HEK293 (cell line): Measurements from ENCODE around the gene SAMD4B.

ENCODE experiments used
- EGR2 ChIP-seq: fragments of 450-650 bp; formaldehyde crosslinking; IDR thresholded peaks from 2 replicates; pipeline ENCODE4 v1.5.1; 2016; ENCODE audit warnings: low read depth, missing biosample characterization, missing genetic modification characterization
- KLF9 ChIP-seq: fragments of 450-650 bp; formaldehyde crosslinking; IDR thresholded peaks from 2 replicates; pipeline ENCODE4 v1.5.1; 2016; ENCODE audit warnings: missing biosample characterization, missing genetic modification characterization, low read depth
- MEIS1 ChIP-seq: sonication (generic); formaldehyde crosslinking; IDR thresholded peaks from 2 replicates; pipeline ENCODE4 v1.8.1; 2022; ENCODE audit warnings: missing genetic modification reagents, mild to moderate bottlenecking, borderline replicate concordance
- OVOL3 ChIP-seq: fragments of 450-650 bp; formaldehyde crosslinking; IDR thresholded peaks from 2 replicates; pipeline ENCODE4 v1.5.1; 2016; ENCODE audit warnings: missing biosample characterization, missing genetic modification characterization
- PRDM1 ChIP-seq: fragments of 450-650 bp; formaldehyde crosslinking; IDR thresholded peaks from 2 replicates; pipeline ENCODE4; 2016; ENCODE audit warnings: missing biosample characterization, missing genetic modification characterization
- ZBTB20 ChIP-seq: fragments of 450-650 bp; formaldehyde crosslinking; IDR thresholded peaks from 2 replicates; pipeline ENCODE4 v1.5.1; 2016; ENCODE audit warnings: missing biosample characterization, missing genetic modification characterization
- ZBTB48 ChIP-seq: fragments of 450-650 bp; formaldehyde crosslinking; IDR thresholded peaks from 2 replicates; pipeline ENCODE4 v1.5.1; 2016; ENCODE audit warnings: missing biosample characterization, missing genetic modification characterization
- ZBTB8A ChIP-seq: fragments of 450-650 bp; formaldehyde crosslinking; IDR thresholded peaks from 2 replicates; pipeline ENCODE4 v1.5.1; 2016; ENCODE audit warnings: missing biosample characterization, missing genetic modification characterization
- ZNF2 ChIP-seq: fragments of 450-650 bp; formaldehyde crosslinking; IDR thresholded peaks from 2 replicates; pipeline ENCODE4 v1.5.1; 2016; ENCODE audit warnings: missing biosample characterization, missing genetic modification characterization
- ZNF221 ChIP-seq: fragments of 450-650 bp; formaldehyde crosslinking; IDR thresholded peaks from 2 replicates; pipeline ENCODE4 v1.5.1; 2017; ENCODE audit warnings: missing biosample characterization, missing genetic modification characterization, borderline replicate concordance
- ZNF223 ChIP-seq: fragments of 450-650 bp; formaldehyde crosslinking; IDR thresholded peaks from 2 replicates; pipeline ENCODE4 v1.5.1; 2016; ENCODE audit warnings: missing biosample characterization, missing genetic modification characterization
- ZNF366 ChIP-seq: fragments of 450-650 bp; formaldehyde crosslinking; conservative IDR thresholded peaks from 2 replicates; pipeline ENCODE4 v1.5.1; 2016; ENCODE audit warnings: missing biosample characterization, missing genetic modification characterization
- ZNF544 ChIP-seq: fragments of 450-650 bp; formaldehyde crosslinking; IDR thresholded peaks from 2 replicates; pipeline ENCODE4 v1.5.0; 2017; ENCODE audit warnings: missing biosample characterization, missing genetic modification characterization
- ZNF561 ChIP-seq: fragments of 450-650 bp; IDR thresholded peaks from 2 replicates; pipeline ENCODE4 v1.5.1; 2018; ENCODE audit warnings: missing biosample characterization, missing genetic modification characterization, borderline replicate concordance
- ZNF571 ChIP-seq: fragments of 450-650 bp; formaldehyde crosslinking; IDR thresholded peaks from 2 replicates; pipeline ENCODE4 v1.5.0; 2017; ENCODE audit warnings: missing biosample characterization, missing genetic modification characterization
- ZNF600 ChIP-seq: fragments of 450-650 bp; formaldehyde crosslinking; IDR thresholded peaks from 2 replicates; pipeline ENCODE4 v1.5.1; 2016; ENCODE audit warnings: missing biosample characterization, missing genetic modification characterization
- ZNF610 ChIP-seq: fragments of 450-650 bp; formaldehyde crosslinking; IDR thresholded peaks from 2 replicates; pipeline ENCODE4 v1.5.1; 2016; ENCODE audit warnings: missing biosample characterization, missing genetic modification characterization, borderline replicate concordance
- ZNF623 ChIP-seq: fragments of 450-650 bp; formaldehyde crosslinking; IDR thresholded peaks from 2 replicates; pipeline ENCODE4 v1.5.1; 2016; ENCODE audit warnings: missing biosample characterization, missing genetic modification characterization
- ZNF629 ChIP-seq: fragments of 450-650 bp; formaldehyde crosslinking; IDR thresholded peaks from 2 replicates; pipeline ENCODE4 v1.5.1; 2017; ENCODE audit warnings: missing biosample characterization, missing genetic modification characterization
- ZNF654 ChIP-seq: fragments of 450-650 bp; formaldehyde crosslinking; IDR thresholded peaks from 2 replicates; pipeline ENCODE4 v1.5.1; 2016; ENCODE audit warnings: low read depth, missing biosample characterization, missing genetic modification characterization
- ZNF660 ChIP-seq: fragments of 450-650 bp; IDR thresholded peaks from 2 replicates; pipeline ENCODE4 v1.5.1; 2018; ENCODE audit warnings: missing biosample characterization, mild to moderate bottlenecking, missing genetic modification characterization
- ZNF76 ChIP-seq: fragments of 450-650 bp; formaldehyde crosslinking; IDR thresholded peaks from 2 replicates; pipeline ENCODE4; 2016; ENCODE audit warnings: low read depth, missing biosample characterization, missing genetic modification characterization, borderline replicate concordance
- TF ChIP-seq, protein P1 (sequence below): fragments of 450-650 bp; formaldehyde crosslinking; IDR thresholded peaks from 2 replicates; pipeline ENCODE4 v1.5.1; 2016; ENCODE audit warnings: missing biosample characterization, missing genetic modification characterization
- TF ChIP-seq, protein P2 (sequence below): fragments of 450-650 bp; formaldehyde crosslinking; conservative IDR thresholded peaks from 2 replicates; pipeline ENCODE4 v1.5.1; 2016; ENCODE audit warnings: low read depth, missing biosample characterization, missing genetic modification characterization
- TF ChIP-seq, protein P3 (sequence below): fragments of 450-650 bp; formaldehyde crosslinking; optimal IDR thresholded peaks from 2 replicates; pipeline ENCODE3; 2016; ENCODE audit warnings: missing biosample characterization, mild to moderate bottlenecking, missing genetic modification characterization
- TF ChIP-seq, protein P4 (sequence below): fragments of 450-650 bp; formaldehyde crosslinking; IDR thresholded peaks from 2 replicates; pipeline ENCODE4 v1.5.1; 2016; ENCODE audit warnings: missing biosample characterization, missing genetic modification characterization

Gene SAMD4B

DNA sequence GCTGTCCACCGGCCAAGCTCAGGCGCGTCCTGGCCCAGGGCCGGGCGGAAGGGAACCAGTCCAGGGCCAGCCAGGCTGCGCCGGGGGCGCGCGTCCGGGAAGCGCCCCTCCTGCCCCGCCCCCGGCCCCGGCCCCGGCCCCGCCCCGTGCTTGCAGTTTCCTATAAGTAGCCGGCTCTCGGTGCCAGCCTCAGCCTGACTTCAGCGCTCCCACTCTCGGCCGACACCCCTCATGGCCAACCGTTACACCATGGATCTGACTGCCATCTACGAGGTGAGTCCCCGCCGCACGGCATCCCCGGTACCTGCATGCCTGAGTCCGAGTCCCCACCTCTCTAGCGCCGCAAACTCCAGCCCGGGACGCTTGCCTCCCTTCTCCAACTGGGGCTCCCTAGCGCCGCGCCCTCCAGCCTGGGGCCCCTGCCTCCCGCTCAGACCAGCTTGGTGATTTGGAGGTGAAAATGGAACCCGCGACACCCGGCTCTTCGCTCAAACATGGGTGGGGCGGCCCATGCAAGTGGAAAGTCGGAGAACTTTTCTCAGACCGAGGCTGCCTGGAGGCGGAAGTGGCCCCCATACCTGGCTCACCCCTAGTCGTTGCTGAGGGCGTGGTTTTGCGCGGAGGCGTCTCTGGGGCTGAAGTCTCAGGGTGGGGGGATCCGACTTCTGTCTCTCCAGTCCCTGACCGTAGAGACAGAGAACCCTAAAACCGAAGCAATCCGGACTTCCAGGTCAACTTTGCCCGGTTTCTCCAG lies 64.6 kb downstream of the SAMD4B start, which contains the start of gene ZFP36 (continued):
- no peak for TF ChIP-seq ZNF571 (tag by site-specific recombination)
- TF ChIP-seq EGR2 (tag by site-specific recombination), result 0 out of 2 replicates have a peak, but pooled peaks have one; percentile 16
- no peak; the same call in 1 of the 2 replicates for TF ChIP-seq ZNF366 (tag by site-specific recombination)
- TF ChIP-seq KLF9 (tag by site-specific recombination), result peak; percentile 59
- TF ChIP-seq, protein P1, sequence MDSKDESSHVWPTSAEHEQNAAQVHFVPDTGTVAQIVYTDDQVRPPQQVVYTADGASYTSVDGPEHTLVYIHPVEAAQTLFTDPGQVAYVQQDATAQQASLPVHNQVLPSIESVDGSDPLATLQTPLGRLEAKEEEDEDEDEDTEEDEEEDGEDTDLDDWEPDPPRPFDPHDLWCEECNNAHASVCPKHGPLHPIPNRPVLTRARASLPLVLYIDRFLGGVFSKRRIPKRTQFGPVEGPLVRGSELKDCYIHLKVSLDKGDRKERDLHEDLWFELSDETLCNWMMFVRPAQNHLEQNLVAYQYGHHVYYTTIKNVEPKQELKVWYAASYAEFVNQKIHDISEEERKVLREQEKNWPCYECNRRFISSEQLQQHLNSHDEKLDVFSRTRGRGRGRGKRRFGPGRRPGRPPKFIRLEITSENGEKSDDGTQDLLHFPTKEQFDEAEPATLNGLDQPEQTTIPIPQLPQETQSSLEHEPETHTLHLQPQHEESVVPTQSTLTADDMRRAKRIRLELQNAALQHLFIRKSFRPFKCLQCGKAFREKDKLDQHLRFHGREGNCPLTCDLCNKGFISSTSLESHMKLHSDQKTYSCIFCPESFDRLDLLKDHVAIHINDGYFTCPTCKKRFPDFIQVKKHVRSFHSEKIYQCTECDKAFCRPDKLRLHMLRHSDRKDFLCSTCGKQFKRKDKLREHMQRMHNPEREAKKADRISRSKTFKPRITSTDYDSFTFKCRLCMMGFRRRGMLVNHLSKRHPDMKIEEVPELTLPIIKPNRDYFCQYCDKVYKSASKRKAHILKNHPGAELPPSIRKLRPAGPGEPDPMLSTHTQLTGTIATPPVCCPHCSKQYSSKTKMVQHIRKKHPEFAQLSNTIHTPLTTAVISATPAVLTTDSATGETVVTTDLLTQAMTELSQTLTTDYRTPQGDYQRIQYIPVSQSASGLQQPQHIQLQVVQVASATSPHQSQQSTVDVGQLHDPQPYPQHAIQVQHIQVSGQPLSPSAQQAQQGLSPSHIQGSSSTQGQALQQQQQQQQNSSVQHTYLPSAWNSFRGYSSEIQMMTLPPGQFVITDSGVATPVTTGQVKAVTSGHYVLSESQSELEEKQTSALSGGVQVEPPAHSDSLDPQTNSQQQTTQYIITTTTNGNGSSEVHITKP, result peak; percentile 87
- peak; percentile 83 for TF ChIP-seq OVOL3 (tag by site-specific recombination)
- peak; percentile 98 for TF ChIP-seq ZBTB20 (tag by site-specific recombination)
- TF ChIP-seq ZNF629 (tag by site-specific recombination), result peak; percentile 70
- peak; percentile 64; the same call in 1 of the 2 replicates for TF ChIP-seq ZNF2 (tag by site-specific recombination)
- no peak for TF ChIP-seq ZNF544 (tag by site-specific recombination)
- TF ChIP-seq ZNF561 (tag by site-specific recombination), result peak; percentile 88
- TF ChIP-seq ZNF223 (tag by site-specific recombination), result no peak
- TF ChIP-seq ZNF76 (tag by site-specific recombination), result 0 out of 2 replicates have a peak, but pooled peaks have one; percentile 27
- TF ChIP-seq, protein P2, sequence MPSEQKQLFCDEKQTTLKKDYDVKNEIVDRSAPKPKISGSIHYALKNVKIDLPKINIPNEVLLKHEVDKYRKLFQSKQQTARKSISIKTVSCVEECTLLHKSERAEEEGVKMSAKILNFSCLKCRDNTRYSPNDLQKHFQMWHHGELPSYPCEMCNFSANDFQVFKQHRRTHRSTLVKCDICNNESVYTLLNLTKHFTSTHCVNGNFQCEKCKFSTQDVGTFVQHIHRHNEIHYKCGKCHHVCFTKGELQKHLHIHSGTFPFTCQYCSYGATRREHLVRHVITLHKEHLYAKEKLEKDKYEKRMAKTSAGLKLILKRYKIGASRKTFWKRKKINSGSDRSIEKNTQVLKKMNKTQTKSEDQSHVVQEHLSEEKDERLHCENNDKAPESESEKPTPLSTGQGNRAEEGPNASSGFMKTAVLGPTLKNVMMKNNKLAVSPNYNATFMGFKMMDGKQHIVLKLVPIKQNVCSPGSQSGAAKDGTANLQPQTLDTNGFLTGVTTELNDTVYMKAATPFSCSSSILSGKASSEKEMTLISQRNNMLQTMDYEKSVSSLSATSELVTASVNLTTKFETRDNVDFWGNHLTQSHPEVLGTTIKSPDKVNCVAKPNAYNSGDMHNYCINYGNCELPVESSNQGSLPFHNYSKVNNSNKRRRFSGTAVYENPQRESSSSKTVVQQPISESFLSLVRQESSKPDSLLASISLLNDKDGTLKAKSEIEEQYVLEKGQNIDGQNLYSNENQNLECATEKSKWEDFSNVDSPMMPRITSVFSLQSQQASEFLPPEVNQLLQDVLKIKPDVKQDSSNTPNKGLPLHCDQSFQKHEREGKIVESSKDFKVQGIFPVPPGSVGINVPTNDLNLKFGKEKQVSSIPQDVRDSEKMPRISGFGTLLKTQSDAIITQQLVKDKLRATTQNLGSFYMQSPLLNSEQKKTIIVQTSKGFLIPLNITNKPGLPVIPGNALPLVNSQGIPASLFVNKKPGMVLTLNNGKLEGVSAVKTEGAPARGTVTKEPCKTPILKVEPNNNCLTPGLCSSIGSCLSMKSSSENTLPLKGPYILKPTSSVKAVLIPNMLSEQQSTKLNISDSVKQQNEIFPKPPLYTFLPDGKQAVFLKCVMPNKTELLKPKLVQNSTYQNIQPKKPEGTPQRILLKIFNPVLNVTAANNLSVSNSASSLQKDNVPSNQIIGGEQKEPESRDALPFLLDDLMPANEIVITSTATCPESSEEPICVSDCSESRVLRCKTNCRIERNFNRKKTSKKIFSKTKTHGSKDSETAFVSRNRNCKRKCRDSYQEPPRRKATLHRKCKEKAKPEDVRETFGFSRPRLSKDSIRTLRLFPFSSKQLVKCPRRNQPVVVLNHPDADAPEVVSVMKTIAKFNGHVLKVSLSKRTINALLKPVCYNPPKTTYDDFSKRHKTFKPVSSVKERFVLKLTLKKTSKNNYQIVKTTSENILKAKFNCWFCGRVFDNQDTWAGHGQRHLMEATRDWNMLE (tag by site-specific recombination), result no peak
- TF ChIP-seq, protein P3, sequence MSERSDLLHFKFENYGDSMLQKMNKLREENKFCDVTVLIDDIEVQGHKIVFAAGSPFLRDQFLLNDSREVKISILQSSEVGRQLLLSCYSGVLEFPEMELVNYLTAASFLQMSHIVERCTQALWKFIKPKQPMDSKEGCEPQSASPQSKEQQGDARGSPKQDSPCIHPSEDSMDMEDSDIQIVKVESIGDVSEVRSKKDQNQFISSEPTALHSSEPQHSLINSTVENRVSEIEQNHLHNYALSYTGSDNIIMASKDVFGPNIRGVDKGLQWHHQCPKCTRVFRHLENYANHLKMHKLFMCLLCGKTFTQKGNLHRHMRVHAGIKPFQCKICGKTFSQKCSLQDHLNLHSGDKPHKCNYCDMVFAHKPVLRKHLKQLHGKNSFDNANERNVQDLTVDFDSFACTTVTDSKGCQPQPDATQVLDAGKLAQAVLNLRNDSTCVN (tag by site-specific recombination), result peak; percentile 59
- TF ChIP-seq PRDM1 (tag by site-specific recombination), result peak; percentile 59; the same call in 1 of the 2 replicates
- 0 out of 2 replicates have a peak, but pooled peaks have one; percentile 58 for TF ChIP-seq ZNF610 (tag by site-specific recombination)
- peak; percentile 82 for TF ChIP-seq ZBTB48 (tag by site-specific recombination)
- TF ChIP-seq ZNF660 (tag by site-specific recombination), result peak; percentile 66; the same call in 1 of the 2 replicates
- TF ChIP-seq, protein P4, sequence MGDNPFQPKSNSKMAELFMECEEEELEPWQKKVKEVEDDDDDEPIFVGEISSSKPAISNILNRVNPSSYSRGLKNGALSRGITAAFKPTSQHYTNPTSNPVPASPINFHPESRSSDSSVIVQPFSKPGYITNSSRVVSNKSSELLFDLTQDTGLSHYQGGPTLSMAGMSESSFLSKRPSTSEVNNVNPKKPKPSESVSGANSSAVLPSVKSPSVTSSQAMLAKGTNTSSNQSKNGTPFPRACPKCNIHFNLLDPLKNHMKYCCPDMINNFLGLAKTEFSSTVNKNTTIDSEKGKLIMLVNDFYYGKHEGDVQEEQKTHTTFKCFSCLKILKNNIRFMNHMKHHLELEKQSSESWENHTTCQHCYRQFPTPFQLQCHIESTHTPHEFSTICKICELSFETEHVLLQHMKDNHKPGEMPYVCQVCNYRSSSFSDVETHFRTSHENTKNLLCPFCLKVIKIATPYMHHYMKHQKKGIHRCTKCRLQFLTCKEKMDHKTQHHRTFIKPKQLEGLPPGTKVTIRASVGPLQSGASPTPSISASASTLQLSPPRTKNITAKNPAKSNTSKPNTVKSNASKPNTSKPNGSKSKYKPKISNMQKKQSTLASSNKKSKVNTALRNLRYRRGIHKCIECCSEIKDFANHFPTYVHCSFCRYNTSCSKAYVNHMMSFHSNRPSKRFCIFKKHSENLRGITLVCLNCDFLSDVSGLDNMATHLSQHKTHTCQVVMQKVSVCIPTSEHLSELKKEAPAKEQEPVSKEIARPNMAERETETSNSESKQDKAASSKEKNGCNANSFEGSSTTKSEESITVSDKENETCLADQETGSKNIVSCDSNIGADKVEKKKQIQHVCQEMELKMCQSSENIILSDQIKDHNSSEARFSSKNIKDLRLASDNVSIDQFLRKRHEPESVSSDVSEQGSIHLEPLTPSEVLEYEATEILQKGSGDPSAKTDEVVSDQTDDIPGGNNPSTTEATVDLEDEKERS (tag by site-specific recombination), result 0 out of 2 replicates have a peak, but pooled peaks have one; percentile 11
- 0 out of 2 replicates have a peak, but pooled peaks have one; percentile 24 for TF ChIP-seq ZNF623 (tag by site-specific recombination)
- peak; percentile 96 for TF ChIP-seq ZNF600 (tag by site-specific recombination)
- TF ChIP-seq ZNF654 (tag by site-specific recombination), result no peak
- no peak for TF ChIP-seq ZNF221 (tag by site-specific recombination)
- TF ChIP-seq ZBTB8A (tag by site-specific recombination), result peak; percentile 71
- no peak for TF ChIP-seq MEIS1 (CRISPR knock-in tag)
